HepG2 (cell line): ENCODE measurements around the gene RPL41. TPM values are rescaled to one million over a fixed set of nuclear protein-coding genes. Genes with fewer than 3 reads are reported as not detected.

Source experiments
- ARID3A ChIP-seq: IDR thresholded peaks from 2 replicates; pipeline ENCODE4 v1.6.1; 2012; ENCODE audit warnings: low read depth, low read length, improper control_type of control experiment
- BRF2 ChIP-seq: sonication (generic); formaldehyde crosslinking; IDR thresholded peaks from 2 replicates; pipeline ENCODE4 v1.8.1; 2022; ENCODE audit warnings: mild to moderate bottlenecking, missing genetic modification reagents
- CEBPB ChIP-seq: IDR thresholded peaks from 2 replicates; pipeline ENCODE4 v1.6.1; 2011; ENCODE audit warnings: low read depth, low read length, improper control_type of control experiment, borderline replicate concordance
- CERS6 ChIP-seq: sonication (generic); formaldehyde crosslinking; IDR thresholded peaks from 2 replicates; pipeline ENCODE4 v1.5.0; 2020; ENCODE audit warnings: missing genetic modification reagents
- DDIT3 ChIP-seq: sonication (generic); formaldehyde crosslinking; IDR thresholded peaks from 2 replicates; pipeline ENCODE4 v1.4.0; 2020; ENCODE audit warnings: mild to moderate bottlenecking, missing genetic modification reagents
- EZH2 ChIP-seq: conservative IDR thresholded peaks from 2 replicates; pipeline ENCODE4 v1.6.1; 2012; ENCODE audit warnings: mild to moderate bottlenecking, low read depth, low read length, moderate library complexity
- GATAD2A ChIP-seq: IDR thresholded peaks from 2 replicates; pipeline ENCODE4 v1.6.1; 2016
- GZF1 ChIP-seq: sonication (generic); formaldehyde crosslinking; IDR thresholded peaks from 2 replicates; pipeline ENCODE4 v1.5.1; 2020; ENCODE audit warnings: mild to moderate bottlenecking, missing genetic modification reagents
- KDM1A ChIP-seq: IDR thresholded peaks from 2 replicates; pipeline ENCODE4 v1.6.1; 2016; ENCODE audit warnings: missing compliant biosample characterization
- KLF13 ChIP-seq: sonication (generic); formaldehyde crosslinking; IDR thresholded peaks from 2 replicates; pipeline ENCODE4 v1.4.0; 2020; ENCODE audit warnings: mild to moderate bottlenecking, missing genetic modification reagents
- NR2F1 ChIP-seq, 2 experiments: fragments of 450-650 bp in 1 of 2; formaldehyde crosslinking in 1 of 2; IDR thresholded peaks; 2 replicates each; pipeline versions ENCODE4 v1.5.0 to v1.6.1; 2016 to 2020; ENCODE audit warnings: mild to moderate bottlenecking in 1 of 2, missing compliant biosample characterization in 1 of 2, missing genetic modification reagents in 1 of 2, moderate library complexity in 1 of 2
- PBX2 ChIP-seq: IDR thresholded peaks from 2 replicates; pipeline ENCODE4 v1.6.1; 2016; ENCODE audit warnings: control low read depth
- RFX3 ChIP-seq: IDR thresholded peaks from 2 replicates; pipeline ENCODE4 v1.6.1; 2016; ENCODE audit warnings: missing biosample characterization, missing genetic modification reagents
- SNAPC2 ChIP-seq: sonication (generic); formaldehyde crosslinking; IDR thresholded peaks from 2 replicates; pipeline ENCODE4 v1.8.1; 2022; ENCODE audit warnings: mild to moderate bottlenecking, missing genetic modification reagents
- TAF1 ChIP-seq: sonication (generic); formaldehyde crosslinking; IDR thresholded peaks from 2 replicates; pipeline ENCODE4 v1.4.0; 2020; ENCODE audit warnings: missing genetic modification reagents
- TEAD2 ChIP-seq: sonication (generic); formaldehyde crosslinking; IDR thresholded peaks from 2 replicates; pipeline ENCODE4 v1.9.0; 2021; ENCODE audit warnings: missing genetic modification reagents
- TP53 ChIP-seq: sonication (generic); formaldehyde crosslinking; conservative IDR thresholded peaks from 2 replicates; pipeline ENCODE4 v1.4.0; 2020; ENCODE audit warnings: missing genetic modification reagents
- ZEB1 ChIP-seq: IDR thresholded peaks from 2 replicates; pipeline ENCODE4 v1.6.1; 2012; ENCODE audit warnings: mild to moderate bottlenecking, low read depth, inconsistent platforms; ENCODE audit not compliant: insufficient replicate concordance
- ZFYVE20 ChIP-seq: sonication (generic); formaldehyde crosslinking; IDR thresholded peaks from 2 replicates; pipeline ENCODE4 v1.8.0; 2023; ENCODE audit warnings: low read depth, mild to moderate bottlenecking, moderate library complexity, missing genetic modification reagents, borderline replicate concordance
- ZNF124 ChIP-seq: sonication (generic); formaldehyde crosslinking; IDR thresholded peaks from 2 replicates; pipeline ENCODE4 v1.4.0; 2020; ENCODE audit warnings: missing genetic modification reagents
- ZNF549 ChIP-seq: sonication (generic); formaldehyde crosslinking; IDR thresholded peaks from 2 replicates; pipeline ENCODE4 v1.5.0; 2020; ENCODE audit warnings: missing genetic modification reagents
- ZNF724P ChIP-seq: sonication (generic); formaldehyde crosslinking; IDR thresholded peaks from 2 replicates; pipeline ENCODE4 v1.8.0; 2022; ENCODE audit warnings: missing genetic modification reagents, borderline replicate concordance
- ZNF879 ChIP-seq: sonication (generic); formaldehyde crosslinking; IDR thresholded peaks from 2 replicates; pipeline ENCODE4 v1.8.1; 2023; ENCODE audit warnings: missing genetic modification reagents
- ZNF891 ChIP-seq: sonication (generic); formaldehyde crosslinking; IDR thresholded peaks from 2 replicates; pipeline ENCODE4 v1.5.0; 2020; ENCODE audit warnings: mild to moderate bottlenecking, missing genetic modification reagents
- polyA plus RNA-seq, 8 experiments: library from polyadenylated mRNA; depleted of rRNA in 3 of 8; stranded (reverse) in 7 of 8; unstranded in 1 of 8; fragments of >200 nt; fragmentation: Illumina TruSeq in 4 of 8; extraction: Trizol in 4 of 8; gene quantifications; 2 replicates each; pipeline versions ENCODE4 v1.2.1 to v1.2.3, GENCODE V29; 2011 to 2016; ENCODE audit warnings: low read depth in 4 of 8, missing spikeins in 1 of 8, mixed read lengths in 1 of 8; ENCODE audit not compliant: insufficient read depth in 1 of 8
- total RNA-seq, 5 experiments: library from RNA; depleted of rRNA; stranded (reverse); fragments of >200 nt; fragmentation: Illumina TruSeq; extraction: Trizol; gene quantifications; 2 replicates each; pipeline ENCODE4 v1.2.3, GENCODE V29; 2016; ENCODE audit warnings: low read depth in 1 of 5

RPL41 gene
- total and polyA plus RNA-seq, 2 of the 13 experiments (the other 11 are each of a cell fraction or from before 2014, with no cell fraction given) = 4,012 to 7,670 TPM

GRCh38 chr12:56117778-56118687, 1.6 kb downstream of the RPL41 start, which contains the start of gene ZC3H10 (continued):
- TF ChIP-seq ZNF891 (CRISPR knock-in tag) = peak; percentile 88
- TF ChIP-seq ARID3A = 0 out of 2 replicates have a peak, but pooled peaks have one; percentile 16
- peak; percentile 82 for TF ChIP-seq ZNF724P
- no peak; the same call in 1 of the 2 replicates for TF ChIP-seq GZF1 (CRISPR knock-in tag)
- no peak for TF ChIP-seq KDM1A (CRISPR knock-in tag)
- no peak for TF ChIP-seq ZNF879 (CRISPR knock-in tag)
- TF ChIP-seq BRF2 = peak; percentile 66; the same call in 1 of the 2 replicates
- no peak for TF ChIP-seq KLF13 (CRISPR knock-in tag)
- TF ChIP-seq TEAD2 = no peak
- TF ChIP-seq RFX3 (CRISPR knock-in tag) = peak; percentile 96
- TF ChIP-seq ZNF549 = no peak
- TF ChIP-seq CEBPB = no peak
- TF ChIP-seq PBX2 (CRISPR knock-in tag) = 0 out of 2 replicates have a peak, but pooled peaks have one; percentile 25
- TF ChIP-seq ZFYVE20 (CRISPR knock-in tag) = no peak
- TF ChIP-seq DDIT3 (CRISPR knock-in tag) = no peak
- TF ChIP-seq GATAD2A (CRISPR knock-in tag) = peak; percentile 67
- TF ChIP-seq CERS6 (CRISPR knock-in tag) = no peak
- no peak for TF ChIP-seq ZNF124 (CRISPR knock-in tag)
- 0 out of 2 replicates have a peak, but pooled peaks have one; percentile 53 for TF ChIP-seq SNAPC2 (CRISPR knock-in tag)
- no peak for TF ChIP-seq TP53
- TF ChIP-seq TAF1 (CRISPR knock-in tag) = peak; percentile 77; the same call in 1 of the 2 replicates
- no peak for TF ChIP-seq NR2F1 (CRISPR knock-in tag; IDR thresholded peaks at IDR 0.05)
- TF ChIP-seq EZH2 = no peak
- no peak for TF ChIP-seq ZEB1
